Fibroblast of skin of right quadriceps (primary cell): ENCODE results near the gene PODXL.
"Not testable (repeated sequence)": the region's sequence is repeated elsewhere in the genome, so short reads cannot be mapped to it uniquely, and the experiment has no call there.

Source experiments
- DNase-seq: peaks from one replicate; pipeline ENCODE4 v3.0.0-alpha.2; 2013

The PODXL gene

DNA sequence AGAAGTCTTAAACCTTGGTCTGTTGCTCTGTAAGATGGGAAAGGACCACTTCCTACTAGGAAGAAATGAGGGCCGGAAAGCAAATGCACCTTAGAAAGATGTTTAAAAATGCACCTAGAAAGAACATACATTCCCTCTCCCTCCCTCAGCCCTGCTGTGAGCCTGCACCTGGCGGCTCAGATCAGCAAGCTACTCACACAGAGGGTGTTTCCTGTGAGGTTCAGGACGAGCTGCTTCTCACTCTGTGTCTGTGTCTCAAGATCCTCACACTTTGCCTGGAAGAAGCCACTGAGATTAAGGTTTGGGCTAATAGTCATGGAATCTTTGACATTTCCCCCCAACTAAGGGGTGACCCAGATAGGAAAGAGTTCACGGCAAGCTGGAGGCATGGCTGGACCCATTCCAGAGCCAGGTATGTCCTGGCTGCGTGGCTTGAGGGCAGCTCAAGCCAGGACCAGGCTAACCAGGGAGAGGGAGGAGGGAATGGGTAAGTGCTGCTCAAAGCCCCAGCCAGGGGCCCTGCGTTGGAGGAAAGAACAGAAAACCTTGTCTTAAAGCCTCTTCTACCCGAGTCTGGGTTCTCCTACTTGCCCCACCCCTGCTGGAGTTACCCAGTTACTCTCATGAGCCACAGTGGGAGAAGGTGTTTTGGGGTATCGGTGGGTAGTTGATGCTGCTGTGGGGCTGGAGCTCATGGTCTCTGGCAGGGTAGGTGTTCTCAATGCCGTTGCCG lies 47.5 kb downstream of the PODXL start:
- DNase-seq = no peak

DNA sequence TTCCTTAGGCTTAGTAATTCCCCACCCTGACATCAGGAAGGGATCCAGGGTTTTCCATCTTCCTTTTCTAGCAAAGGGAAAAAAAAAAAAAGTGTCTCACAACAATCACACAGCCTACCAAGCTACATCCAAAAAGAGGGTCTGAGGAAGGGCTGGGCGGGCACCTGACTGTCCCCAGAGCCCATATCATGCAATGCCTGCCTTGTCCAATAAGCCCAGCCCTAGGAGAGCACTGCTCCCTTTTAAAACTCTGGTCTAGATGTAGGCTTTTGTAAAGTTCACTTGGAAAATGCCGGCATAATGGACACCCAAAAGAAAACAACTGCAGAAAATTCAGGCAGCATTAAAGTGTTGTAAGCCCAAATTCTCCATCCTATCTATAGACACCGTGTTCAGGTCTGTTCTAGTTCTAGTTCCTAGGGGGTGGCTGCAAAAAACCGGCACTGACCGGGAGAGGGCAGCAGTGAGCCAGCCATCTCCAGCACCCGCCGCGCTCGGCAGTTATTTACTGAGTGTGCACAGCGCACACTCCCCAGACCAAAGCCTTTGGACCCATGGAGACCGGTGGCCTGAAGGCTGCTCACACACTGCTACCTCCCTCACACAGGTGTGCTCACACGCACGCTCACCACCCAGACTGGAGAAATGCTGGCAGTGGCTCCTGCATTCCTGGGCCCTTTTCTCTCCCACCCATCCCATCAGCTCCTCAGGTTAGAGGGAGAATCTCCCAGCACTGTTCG lies 48.7 kb downstream of the PODXL start:
- peak; percentile 60 for DNase-seq

DNA sequence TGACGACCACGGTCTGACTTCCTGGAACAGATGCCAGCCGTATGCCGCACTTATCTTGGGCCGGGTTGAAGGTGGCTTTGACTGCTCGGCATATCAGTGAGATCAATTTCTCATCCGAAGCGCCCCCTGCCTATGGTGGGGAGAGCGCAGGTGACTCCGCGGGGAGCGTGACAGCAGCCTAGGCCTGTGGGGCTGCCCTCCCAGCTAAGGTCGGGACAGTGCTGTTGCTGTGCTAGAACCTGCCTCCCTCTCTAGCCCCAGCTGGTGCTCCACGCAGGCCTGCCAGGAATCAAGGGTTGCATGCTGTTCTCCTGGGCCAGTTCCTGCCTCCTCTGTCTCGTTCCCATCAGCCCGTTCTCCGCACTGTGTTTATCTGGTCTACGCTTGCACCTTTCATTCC lies 49.8 kb downstream of the PODXL start:
- DNase-seq = no peak

DNA sequence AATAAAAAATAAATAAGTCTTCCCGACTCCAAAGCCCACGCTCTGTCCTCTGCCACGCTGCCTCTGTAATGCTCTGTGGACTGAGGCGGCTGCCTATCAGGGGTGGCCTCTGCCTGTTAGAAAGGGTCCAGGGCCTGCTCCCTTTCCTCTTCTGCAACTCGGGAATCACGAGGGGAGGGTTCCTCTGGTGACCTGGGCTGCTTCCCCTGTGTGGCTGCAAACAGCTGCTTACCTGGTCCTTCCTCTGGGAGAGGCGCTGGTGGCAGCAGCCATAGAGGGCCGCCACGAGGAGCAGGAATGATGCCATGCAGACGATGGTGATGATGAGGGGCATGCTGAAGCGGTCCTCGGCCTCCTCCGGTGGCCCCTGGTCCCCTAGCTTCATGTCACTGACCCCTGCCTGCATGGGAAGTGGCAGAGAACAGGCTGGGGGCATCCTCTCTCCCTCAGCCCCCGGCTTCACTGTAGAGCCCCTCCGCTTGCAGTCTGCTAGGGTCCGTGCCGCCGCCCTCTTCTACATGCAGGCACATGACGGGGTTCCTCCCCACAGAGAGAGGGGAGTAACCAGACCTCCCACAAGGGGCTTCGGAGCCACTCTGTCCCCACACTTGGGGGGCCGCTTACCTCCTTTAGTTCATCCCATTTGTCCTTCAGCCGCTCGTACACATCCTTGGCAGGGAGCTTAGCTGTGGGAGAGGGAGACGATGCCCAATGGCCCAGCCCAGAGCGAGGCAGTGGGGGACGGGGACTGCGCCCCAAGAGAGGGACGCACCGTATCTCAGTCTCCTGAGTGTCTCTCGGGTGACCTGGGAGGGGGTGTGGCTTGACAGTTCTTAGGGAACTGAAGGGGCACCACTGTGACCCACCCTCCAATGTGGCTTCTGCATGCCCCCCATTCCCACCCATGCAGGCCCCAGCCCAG lies 50.5 kb downstream of the PODXL start:
- no peak for DNase-seq

DNA sequence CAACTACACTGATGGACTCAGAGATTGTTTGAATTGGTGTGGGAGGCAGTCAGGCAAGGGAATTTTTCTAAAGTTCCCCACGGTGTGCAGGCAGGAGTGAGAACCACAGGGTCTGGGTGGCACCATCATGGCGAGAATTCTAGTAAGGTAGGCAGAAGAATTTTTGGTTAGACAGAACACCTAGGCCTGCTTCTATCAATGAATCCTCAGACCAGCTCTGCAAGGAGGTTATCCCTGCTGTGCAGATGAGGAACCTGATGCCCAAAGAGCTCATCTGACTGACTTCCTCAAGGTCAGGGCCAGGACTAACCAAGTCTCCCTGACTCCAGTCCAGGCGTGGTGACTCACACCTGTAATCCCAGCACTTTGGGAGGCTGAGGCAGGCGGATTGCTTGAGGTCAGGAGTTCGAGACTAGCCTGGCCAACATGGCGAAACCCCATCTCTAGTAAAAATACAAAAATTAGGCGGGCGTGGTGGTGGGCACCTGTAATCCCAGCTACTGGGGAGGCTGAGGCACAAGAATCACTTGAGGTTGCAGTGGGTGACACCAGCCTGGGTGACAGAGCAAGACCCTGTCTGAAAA lies 51.3 kb downstream of the PODXL start:
- not testable (repeated sequence) for DNase-seq

DNA sequence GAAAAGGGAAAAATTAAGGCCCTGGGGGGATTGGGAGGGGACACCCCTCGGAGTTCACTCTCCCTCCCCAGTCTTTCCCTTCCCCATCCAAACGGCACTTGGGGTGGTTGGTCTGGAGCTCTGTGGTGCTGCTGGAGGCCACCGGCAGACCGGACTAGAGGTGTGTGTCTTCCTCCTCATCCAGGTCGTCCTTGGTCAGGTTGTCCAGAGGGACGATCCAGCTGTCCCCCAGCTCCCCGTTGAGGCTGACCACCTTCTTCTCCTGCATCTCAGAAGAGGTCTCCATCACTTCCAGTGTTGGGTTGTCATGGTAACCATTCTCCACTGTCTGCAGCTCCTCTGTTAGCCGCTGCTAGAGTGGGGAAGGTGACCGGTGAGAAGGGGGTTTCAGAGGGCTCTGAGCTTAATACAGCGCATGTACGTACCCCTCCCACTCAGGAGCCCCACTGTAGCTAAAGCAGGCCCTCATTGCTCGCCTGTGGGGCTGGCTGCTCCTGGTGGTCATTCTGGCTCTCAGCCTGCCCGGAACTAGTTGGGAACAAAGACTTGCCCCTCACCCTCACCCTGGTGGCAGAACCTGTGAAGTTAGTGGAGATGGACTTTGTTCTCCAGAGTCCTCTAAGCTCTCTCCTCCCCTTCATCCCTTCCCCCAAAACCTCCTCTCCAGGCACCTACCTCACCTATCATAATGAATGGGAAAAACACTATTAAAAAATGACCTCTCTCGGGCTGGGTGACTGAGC lies 52.1 kb downstream of the PODXL start:
- no peak for DNase-seq

DNA sequence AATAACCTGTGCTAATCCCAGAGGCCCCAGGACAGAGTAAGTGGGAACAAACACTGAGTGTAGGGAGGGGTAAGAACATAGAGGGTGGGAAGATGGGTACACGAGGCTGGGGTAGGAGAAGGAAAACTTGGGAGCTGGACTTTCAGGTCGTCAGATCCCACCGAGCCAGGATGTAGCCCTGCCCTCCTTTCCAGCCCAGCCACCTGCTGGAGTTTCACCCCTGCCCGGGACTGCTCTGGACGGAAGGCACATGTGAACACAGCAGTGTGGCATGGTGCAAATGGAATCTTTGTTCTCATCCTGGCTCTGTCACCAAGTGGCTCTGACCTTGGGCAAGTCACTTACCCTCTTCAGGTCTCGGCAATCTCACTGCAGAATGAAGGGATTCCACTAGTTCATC lies 52.8 kb downstream of the PODXL start:
- no peak for DNase-seq

DNA sequence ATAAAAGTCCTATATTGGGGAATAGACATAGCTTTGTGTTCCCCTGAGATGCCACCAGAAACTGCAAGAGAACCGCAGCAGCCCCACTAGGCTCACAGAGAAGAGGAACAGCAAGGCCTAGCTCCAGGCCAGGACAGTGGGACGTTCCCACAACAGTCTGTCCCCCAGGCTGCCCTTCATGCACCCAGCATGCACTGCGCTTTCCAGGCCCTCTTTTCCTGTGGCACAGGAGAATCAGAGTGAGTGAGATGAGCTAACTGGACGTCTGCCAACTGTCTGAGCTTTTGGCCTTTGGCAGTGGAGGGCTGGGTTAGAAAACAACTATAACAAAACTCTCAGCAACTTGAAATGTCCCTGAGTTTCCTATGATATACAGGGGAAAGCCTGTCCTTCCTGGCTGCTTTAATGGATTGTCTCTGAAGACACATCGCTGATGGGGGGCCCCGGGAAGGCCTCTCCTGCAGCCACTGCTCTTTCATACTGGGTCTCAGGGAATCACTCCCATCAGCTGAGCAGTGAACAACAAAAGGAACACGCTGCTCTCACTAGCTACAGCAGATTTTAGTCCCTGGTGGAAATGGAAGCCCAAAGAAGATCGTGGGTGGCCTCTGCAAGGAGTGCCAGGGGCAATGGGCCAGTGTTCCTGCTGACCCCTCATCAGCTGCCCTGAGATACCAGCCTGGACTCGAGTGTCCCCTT lies 53.5 kb downstream of the PODXL start:
- peak; percentile 47 for DNase-seq

DNA sequence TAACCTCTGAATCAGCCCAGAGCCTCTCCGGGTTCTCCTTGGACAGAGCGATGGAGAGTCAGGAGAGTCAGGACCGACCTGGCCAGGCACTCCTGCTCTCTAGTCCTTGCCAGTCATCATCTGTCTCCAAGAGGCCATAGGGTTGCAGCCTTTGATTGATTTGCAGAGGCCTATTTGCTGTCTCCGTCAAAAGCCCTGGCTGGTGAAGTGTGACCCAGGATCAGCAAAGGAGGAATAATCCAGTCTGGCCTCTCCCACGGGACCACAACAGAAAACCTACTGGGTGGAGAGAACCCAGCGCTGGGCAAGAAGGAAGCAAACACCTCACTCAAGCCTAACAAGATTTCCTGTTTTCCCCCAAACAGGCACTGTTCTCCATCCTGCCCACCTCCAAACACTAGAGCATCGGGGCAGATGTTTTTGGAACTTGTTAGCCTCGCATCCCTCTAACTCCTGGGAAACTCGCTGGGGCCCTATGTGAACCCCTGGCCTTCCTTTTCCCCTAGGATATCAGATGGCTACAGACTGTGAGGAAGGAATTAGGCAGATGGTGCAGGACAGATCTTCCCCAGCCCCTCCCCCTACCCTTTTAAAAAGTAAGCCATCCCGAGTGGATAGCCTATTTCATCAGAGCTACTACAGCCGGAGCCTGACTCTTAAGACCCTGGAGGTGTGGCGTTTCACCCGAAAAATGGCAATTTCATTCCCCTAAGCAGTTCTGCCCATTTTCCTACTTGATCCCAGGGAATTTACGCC lies 54.3 kb downstream of the PODXL start:
- no peak for DNase-seq

DNA sequence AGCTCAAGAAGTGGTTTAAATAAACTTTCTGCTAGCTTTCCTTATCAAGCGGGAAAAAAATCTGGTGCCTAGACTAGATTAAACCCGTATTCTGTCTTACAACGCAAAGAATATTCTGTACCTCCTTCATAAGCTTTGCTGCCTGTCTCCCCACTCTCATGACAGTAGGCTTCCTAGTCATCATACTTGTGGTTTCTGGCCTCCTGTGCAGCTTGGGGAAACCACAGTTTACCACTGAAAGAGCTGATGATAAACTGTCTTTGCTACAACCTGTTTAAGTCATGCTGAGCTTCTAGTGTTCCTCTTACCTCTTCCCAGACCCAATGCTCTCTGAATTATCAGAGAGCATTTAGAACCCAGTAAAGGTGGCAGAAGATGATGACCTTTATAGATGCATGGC lies 55.0 kb downstream of the PODXL start:
- peak; percentile 71 for DNase-seq

DNA sequence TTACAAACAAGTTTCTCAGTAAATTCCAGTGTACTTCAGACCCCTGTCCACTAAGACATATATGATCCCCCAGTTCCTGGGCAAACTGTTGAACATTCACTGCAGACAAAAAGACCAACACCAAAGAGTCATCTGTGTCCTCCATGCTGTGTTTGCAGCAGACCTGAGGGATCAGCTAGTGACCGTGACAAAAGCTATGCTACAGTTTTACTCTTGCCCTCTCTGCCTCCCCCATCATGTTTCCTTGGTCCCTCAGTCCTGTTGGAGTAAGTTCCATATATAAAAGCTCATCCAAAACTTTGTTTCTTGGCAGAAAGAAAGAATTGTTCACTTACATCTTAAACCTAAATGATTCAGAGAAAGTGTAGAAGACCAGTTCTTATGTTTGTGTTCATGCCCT lies 56.1 kb downstream of the PODXL start:
- no peak for DNase-seq

DNA sequence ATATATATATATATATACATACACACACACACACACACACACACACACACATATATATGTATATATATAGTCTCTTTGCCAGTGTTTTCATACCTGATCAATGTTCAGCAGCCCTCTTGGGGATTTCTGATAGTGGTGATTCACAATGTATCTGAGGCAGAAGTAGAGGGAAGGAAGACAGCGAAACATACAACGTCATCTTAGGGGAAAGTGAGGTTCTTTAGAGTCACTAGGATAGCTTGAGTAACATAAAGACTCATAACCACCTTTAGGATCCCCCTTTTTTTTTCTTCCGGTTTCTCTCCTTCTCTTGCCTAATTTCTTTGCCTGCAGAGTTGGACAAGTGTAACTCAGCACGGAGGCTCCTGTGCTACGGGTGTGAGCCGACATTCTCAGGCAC lies 56.6 kb downstream of the PODXL start:
- DNase-seq = no peak

DNA sequence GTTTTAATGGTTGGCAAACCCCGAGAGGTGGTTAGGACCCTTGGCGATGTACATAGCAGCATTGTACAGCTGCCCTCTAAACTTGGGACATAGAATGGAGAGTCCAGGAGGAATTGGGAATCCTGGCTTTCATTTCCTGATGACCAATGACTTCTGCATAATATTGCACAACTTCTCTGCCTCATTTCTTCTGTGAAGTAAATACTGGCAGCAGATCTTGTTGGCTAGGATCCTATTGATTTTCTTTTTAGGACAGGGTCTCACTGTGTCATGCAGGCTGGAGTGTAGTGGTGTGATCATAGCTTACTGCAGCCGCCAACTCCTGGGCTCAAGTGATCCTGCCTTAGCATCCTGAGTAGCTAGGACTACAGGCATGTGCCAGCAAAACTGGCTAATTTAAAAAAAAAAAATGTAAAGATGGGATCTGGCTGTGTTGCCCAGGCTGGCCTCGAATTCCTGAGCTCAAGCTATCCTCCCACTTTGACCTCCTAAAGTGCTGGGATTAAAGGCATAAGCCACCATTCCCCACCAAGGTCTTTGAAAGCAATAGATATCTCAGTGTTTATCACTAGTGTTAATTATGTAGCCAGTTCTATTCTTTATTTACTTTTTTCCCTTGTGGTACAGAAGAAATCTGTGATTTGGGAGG lies 58.1 kb downstream of the PODXL start:
- no peak for DNase-seq

DNA sequence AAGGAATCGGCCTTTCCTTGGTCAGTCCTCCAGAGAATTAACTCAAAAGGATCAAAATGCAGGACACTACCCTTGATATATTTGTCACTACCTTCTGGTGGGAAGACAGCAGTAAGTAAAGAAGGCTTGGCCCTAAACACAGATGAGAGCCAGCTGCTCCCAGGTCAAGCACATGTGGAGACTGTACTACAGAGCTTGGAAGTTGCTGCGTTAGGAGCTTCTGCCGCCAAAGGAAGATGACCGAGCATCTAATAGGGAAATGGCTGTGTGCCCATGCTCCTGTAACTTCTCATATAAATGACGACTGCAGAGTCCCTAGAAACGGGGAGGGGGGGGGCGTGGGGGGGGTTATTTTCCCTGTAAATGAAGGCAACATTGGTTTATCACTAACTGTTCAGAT lies 59.0 kb downstream of the PODXL start:
- no peak for DNase-seq

DNA sequence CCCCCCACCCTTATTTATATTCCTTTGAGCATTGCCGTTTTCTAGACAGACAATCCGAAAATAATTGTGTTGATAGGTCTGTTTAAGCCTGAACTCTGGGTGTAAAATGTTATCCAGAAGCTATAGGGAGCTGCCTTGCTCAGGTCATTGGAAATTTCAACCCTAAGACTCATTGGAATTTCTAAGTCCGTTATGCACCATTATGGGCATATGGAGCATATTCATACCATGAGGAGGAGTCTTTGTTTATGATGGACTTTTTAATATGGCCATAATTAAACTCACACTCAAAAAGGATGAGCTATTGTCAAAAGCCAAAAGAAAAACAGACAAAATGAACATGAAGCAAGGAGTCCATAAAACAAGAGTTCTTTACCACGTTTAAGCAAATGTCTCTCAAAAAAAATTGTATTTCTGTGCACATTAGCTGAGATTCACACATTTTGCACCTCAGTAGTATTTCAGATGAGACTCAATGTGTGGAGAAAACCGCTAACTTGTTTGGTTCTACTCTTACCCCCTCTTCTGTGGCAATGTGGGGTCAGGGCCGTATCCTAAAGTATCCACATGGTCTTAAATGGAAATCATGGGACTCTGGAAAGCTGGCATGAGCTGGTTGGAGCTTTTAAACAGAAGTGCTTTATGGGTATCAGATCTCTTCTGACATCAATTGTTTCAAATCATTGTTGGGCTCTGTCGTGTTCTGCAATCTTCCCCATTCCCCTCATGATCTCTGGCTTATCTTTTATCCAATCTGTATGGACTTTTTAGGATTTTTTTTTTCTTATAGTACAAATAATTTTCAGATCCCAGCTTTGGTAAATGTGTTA lies 60.5 kb downstream of the PODXL start:
- DNase-seq = no peak

DNA sequence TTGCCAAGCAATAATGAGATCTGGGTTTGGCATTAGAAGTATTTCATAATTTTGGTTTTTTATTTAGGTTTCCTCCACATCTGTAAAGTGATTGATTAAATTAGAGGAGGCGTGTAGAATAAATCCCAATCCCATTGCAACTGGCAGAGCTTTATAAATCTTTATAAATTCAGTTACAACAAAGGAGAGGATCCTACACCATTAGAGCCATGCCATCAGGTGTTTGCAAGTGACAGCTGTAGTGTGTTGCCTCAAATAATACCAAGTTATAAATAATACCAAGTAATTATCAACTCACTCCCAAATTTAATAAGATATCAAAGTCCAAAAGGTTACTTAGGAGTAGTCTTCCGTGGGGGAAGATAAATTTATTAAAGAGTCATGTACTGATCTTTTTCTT lies 62.2 kb downstream of the PODXL start:
- no peak for DNase-seq

DNA sequence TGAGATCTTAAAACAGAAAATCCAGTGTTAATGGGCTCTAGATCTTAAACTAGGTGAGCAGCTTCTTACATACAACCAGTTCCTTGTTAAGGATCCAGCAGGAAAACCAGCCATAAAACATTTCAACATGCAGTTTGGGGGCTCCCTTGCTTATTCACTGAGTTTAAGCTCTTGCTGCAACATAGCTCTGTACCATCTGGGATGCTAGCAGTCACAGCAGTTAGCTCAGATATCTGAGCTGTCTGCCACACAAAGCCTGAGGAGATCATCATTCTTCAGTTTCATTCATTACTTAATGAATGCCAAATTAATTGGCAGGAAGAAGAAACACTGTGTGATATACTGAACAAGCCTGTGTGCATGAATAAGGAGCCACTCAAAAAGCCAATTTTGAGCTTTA lies 62.8 kb downstream of the PODXL start:
- peak; percentile 40 for DNase-seq

DNA sequence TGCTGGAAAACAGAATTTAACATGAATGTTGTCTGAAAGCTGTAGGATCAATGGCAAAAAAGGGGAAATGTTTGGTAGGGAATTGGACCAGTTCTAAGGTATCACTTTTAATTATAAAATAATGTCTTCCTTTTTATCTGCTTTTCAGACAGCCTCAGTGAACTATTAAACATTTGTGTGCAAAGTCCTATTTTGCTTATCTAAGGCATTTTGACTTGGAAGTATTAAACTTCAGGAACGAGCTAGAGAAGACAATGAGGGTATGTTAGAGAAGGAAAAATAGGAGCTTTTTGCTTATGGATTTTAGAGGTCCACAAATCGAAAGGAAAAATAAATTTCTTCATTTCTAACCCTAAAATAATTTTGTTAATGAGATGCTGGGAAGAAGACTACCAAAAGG lies 63.3 kb downstream of the PODXL start:
- DNase-seq = no peak

DNA sequence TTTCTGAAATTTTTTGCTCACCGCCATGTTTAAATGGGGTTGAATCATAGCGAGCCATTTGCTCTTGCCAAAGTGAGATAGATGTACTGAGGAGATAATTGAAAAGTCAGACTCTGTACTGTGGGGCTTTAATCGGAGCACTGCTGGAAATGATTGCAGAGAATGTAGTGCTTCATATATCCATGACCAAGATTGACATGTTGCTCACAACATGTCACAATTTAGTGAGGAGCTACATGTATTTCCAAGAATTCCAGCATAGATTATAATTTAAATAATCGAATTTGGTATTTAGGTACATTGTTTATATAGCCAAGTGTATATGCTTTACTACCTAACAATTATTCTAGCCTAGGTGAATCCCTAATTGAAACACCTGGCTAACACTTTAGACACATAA lies 66.5 kb downstream of the PODXL start:
- no peak for DNase-seq

DNA sequence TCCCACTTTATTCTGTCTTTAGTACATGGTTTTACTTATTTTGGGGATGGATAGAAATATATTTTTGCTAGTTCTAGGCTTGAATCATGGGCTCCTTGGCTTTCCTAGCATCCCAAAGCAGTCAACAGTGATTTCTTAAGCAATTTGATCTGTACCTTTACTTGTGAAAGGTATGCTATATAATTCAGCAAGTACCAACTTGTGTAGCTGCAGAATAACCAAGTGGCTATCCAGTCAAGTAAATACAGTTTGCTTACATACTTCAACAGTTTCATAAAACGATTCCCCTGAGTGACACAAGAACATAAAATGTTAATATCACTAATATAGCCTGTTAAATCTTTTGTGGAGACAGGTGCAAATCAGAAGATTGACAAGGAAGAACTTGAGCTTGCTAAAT lies 67.2 kb downstream of the PODXL start:
- no peak for DNase-seq
